Neutrophil (primary cell): ENCODE data around the gene SND1.

ENCODE experiments used
- H3K27ac ChIP-seq: fragments of 200-600 bp; sonication (generic); 2 replicates; pipeline ENCODE4 v1.5.1; 2016; ENCODE audit warnings: mild to moderate bottlenecking, moderate library complexity
- H3K27me3 ChIP-seq: fragments of 200-600 bp; sonication (generic); 2 replicates; pipeline ENCODE4 v1.6.0; 2016; ENCODE audit warnings: mild to moderate bottlenecking
- H3K36me3 ChIP-seq: fragments of 200-600 bp; sonication (generic); 2 replicates; pipeline ENCODE4 v1.5.1; 2017
- H3K4me1 ChIP-seq, 2 experiments: fragments of 200-600 bp in 1 of 2; sonication (generic) in 1 of 2; 1 replicate in 1 of 2; 2 replicates in 1 of 2; pipeline versions ENCODE4 v1.5.1 to v1.6.1; 2013 to 2016; ENCODE audit warnings: low read depth in 1 of 2, low read length in 1 of 2, mild to moderate bottlenecking in 1 of 2, moderate library complexity in 1 of 2; ENCODE audit not compliant: control insufficient read depth in 1 of 2, insufficient read depth in 1 of 2
- H3K4me3 ChIP-seq, 2 experiments: fragments of 200-600 bp in 1 of 2; sonication (generic) in 1 of 2; 1 replicate in 1 of 2; 2 replicates in 1 of 2; pipeline ENCODE4 v1.5.1; 2013 to 2016; ENCODE audit warnings: low read depth in 1 of 2, low read length in 1 of 2, mild to moderate bottlenecking in 1 of 2, moderate library complexity in 1 of 2
- H3K9me3 ChIP-seq: fragments of 200-600 bp; sonication (generic); 2 replicates; pipeline ENCODE4 v1.5.1; 2016
- CTCF ChIP-seq: fragments of 200-600 bp; sonication (generic); IDR thresholded peaks from 2 replicates; pipeline ENCODE4 v1.5.1; 2016; ENCODE audit warnings: antibody characterized with exemption

The SND1 gene

DNA sequence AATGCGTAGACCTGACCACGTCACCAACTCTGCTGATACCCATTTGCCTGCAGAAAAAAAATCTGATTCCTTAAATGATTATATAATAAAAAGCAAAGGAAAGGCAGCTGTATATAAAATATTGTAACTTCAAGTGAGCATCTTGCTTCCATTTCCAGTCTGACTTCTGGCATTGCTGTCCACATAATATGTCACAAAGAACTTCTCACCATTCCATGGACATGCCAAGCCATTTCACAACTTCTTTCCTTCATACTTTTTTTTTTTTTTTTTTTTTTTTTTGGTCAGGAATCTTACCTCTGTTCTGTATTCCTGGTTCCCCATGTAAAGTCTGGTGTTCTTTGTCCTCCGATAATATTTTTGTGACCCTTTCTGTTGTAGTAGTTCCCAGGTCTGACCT is 165.5 kb downstream of the SND1 start:
- TF ChIP-seq CTCF, result no peak
- Histone ChIP-seq H3K4me1 (peaks cover 13% of the 10 kb centered on the region in 2 experiments), H3K9me3 (no peaks in the 10 kb centered on the region), H3K4me3 (no peak overlapping the region), H3K36me3 (no peaks in the 10 kb centered on the region), H3K27ac (no peak overlapping the region), H3K27me3 (no peaks in the 10 kb centered on the region)

GRCh38 chr7:127818306-127818705 is 166.3 kb downstream of the SND1 start:
- Histone ChIP-seq H3K4me3 (no peak overlapping the region), H3K4me1 (peaks cover 19% of the 10 kb centered on the region in 2 experiments), H3K27ac (no peak overlapping the region), H3K9me3 (no peaks in the 10 kb centered on the region), H3K36me3 (no peaks in the 10 kb centered on the region), H3K27me3 (no peaks in the 10 kb centered on the region)
- TF ChIP-seq CTCF, result no peak

DNA sequence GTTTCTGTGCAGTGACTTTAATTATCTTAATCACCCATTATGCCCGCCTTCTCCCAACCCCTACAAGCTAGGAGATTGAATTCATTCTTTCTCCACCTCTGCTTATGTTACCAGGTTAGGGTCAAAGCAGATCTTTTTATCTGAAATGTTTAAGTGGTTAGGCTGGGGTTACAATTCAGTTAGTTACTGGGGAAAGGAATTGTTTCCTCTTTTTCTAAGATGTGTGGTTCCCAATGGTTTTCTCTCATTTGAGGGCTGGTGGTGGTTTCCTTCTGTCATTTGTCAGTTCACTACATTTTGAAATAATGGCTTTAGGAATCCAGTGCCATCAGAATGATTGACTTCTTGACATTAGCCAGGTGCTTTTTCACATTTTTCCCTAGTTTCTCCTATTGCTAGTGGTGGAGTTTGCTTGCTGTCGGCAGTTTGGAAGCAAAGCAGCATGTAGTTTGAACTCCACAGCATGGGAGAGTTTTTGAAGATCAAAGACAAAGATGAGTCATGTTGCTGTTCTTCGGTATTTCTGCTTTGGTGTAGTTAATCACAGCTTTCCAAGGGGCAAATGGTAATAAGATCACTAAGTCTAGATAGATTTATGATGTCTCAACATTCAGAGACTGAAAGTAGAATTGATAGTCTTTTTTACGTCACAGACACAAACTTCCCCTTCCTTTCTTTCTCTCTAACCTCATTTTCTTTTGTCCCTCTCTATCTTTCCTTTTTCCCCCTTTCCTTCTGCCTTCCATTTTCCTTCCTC is 168.2 kb downstream of the SND1 start:
- H3K27me3 ChIP-seq, result no peaks in the 10 kb centered on the region
- H3K4me1 ChIP-seq, result peaks cover 22% of the 10 kb centered on the region in 2 experiments
- H3K4me3 ChIP-seq, result peak overlapping the region; percentile 40 to 54
- no peaks in the 10 kb centered on the region for H3K36me3 ChIP-seq
- no peak for TF ChIP-seq CTCF
- no peaks in the 10 kb centered on the region for H3K9me3 ChIP-seq
- peak overlapping the region; percentile 71 for H3K27ac ChIP-seq

- TF ChIP-seq CTCF, result no peak
- Histone ChIP-seq H3K27me3 (no peaks in the 10 kb centered on the region), H3K4me3 (peak overlapping the region; percentile 40 to 54), H3K36me3 (no peaks in the 10 kb centered on the region), H3K9me3 (no peaks in the 10 kb centered on the region), H3K4me1 (peaks cover 22% of the 10 kb centered on the region in 2 experiments), H3K27ac (peak overlapping the region; percentile 71)
Measured at GRCh38 chr7:127820732-127821085, 168.7 kb downstream of the SND1 start.

- H3K4me1 ChIP-seq, result peaks cover 22% of the 10 kb centered on the region in 2 experiments
- H3K4me3 ChIP-seq, result no peak overlapping the region
- no peak for TF ChIP-seq CTCF
- H3K27ac ChIP-seq, result peak overlapping the region; percentile 71
- H3K9me3 ChIP-seq, result no peaks in the 10 kb centered on the region
- H3K27me3 ChIP-seq, result no peaks in the 10 kb centered on the region
- no peaks in the 10 kb centered on the region for H3K36me3 ChIP-seq
Measured at GRCh38 chr7:127821146-127821545, 169.2 kb downstream of the SND1 start.
